Measurements from ENCODE around the gene ZFR. TPM values are rescaled to one million over a fixed set of nuclear protein-coding genes. Genes with fewer than 3 reads are reported as not detected.

Gene ZFR
- total RNA-seq, 1 experiment from 2014 or later, result 85.1 TPM

DNA sequence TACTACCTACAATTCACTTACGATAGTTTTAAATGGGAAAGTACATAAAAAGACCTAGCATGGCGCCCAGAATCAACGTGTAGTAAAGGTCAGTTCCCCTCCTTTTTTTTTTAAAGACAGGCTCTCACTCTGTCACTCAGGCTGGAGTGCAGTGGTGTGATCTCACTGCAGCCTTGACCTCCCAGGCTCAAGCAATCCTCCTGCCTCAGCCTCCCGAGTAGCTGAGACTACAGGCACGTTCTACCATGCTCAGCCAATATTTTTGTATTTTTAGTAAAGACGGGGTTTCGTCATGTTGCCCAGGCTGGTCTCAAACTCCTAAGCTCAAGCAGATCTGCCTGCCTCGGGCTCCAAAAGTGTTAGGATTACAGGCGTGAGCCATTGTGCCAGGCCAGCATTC lies 91.1 kb downstream of the ZFR start:
- Histone ChIP-seq H3K4me2 (ENCODE audit: low read length) (no peak overlapping the region), H3K27me3 (ENCODE audit: low read length) (no peaks in the 10 kb centered on the region), H3K9me3 (ENCODE audit: low read length) (no peaks in the 10 kb centered on the region), H3K27ac (ENCODE audit: low read length) (no peak overlapping the region), H3K36me3 (ENCODE audit: low read depth, low read length) (peaks cover 21% of the 10 kb centered on the region), H3K4me1 (ENCODE audit: insufficient read depth, low read length) (no peaks in the 10 kb centered on the region), H3K4me3 (ENCODE audit: low read length) (no peak overlapping the region), H4K20me1 (ENCODE audit: low read length) (no peaks in the 10 kb centered on the region), H3K9me2 (replicated peaks; ENCODE audit: low read length) (no peaks in the 10 kb centered on the region), H2AFZ (ENCODE audit: low read length) (no peak overlapping the region), H3K9ac (ENCODE audit: low read length) (no peak overlapping the region), H3K79me2 (ENCODE audit: low read length) (no peaks in the 10 kb centered on the region), H3F3A (ENCODE audit: low read length, unreplicated experiment) (no peaks in the 10 kb centered on the region)
- DNase-seq (no peak), ATAC-seq (no peak)
- TF ChIP-seq EZH2 (IDR thresholded peaks at IDR 0.05; ENCODE audit: low read length, unreplicated experiment) (no peak), EZH2phosphoT487 (IDR thresholded peaks at IDR 0.05; ENCODE audit: borderline replicate concordance, low read length) (no peak)
- TF ChIP-seq, protein P1, sequence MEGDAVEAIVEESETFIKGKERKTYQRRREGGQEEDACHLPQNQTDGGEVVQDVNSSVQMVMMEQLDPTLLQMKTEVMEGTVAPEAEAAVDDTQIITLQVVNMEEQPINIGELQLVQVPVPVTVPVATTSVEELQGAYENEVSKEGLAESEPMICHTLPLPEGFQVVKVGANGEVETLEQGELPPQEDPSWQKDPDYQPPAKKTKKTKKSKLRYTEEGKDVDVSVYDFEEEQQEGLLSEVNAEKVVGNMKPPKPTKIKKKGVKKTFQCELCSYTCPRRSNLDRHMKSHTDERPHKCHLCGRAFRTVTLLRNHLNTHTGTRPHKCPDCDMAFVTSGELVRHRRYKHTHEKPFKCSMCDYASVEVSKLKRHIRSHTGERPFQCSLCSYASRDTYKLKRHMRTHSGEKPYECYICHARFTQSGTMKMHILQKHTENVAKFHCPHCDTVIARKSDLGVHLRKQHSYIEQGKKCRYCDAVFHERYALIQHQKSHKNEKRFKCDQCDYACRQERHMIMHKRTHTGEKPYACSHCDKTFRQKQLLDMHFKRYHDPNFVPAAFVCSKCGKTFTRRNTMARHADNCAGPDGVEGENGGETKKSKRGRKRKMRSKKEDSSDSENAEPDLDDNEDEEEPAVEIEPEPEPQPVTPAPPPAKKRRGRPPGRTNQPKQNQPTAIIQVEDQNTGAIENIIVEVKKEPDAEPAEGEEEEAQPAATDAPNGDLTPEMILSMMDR (conservative IDR thresholded peaks at IDR 0.05; ENCODE audit: low read depth, low read length), result no peak
- BruUV-seq (replicated peaks), result no TSS peak
- intact Hi-C loops (cut with micrococcal nuclease), result no loop called here
- ChIA-PET CTCF (no interaction called here), POLR2A (ENCODE audit: unreplicated experiment) (no interaction called here)

DNA sequence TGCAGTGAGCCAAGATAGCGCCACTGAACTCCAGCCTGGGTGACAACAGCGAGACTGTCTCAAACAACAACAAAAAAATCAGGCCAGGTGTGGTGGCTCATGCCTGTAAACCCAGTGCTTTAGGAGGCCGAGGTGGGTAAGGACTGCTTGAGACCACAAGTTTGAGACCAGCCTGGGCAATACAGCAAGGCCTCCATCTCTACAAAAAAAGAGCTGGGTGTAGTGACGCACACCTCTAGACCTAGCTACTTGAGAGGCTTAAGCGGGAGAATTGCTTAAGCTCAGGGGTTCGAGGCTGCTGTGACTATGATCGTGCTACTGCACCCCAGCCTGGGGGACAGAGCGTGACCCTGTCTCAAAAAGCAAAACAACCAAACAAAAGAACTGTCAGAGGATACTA lies 91.9 kb downstream of the ZFR start:
- Histone ChIP-seq H2AFZ (ENCODE audit: low read length) (no peak overlapping the region), H3K4me3 (ENCODE audit: low read length) (no peak overlapping the region), H3K27ac (ENCODE audit: low read length) (no peak overlapping the region), H3K36me3 (ENCODE audit: low read depth, low read length) (peaks cover 19% of the 10 kb centered on the region), H3K9me3 (ENCODE audit: low read length) (no peaks in the 10 kb centered on the region), H3K79me2 (ENCODE audit: low read length) (no peaks in the 10 kb centered on the region), H3K4me2 (ENCODE audit: low read length) (no peak overlapping the region), H3K9me2 (replicated peaks; ENCODE audit: low read length) (no peaks in the 10 kb centered on the region), H3K4me1 (ENCODE audit: insufficient read depth, low read length) (no peaks in the 10 kb centered on the region), H4K20me1 (ENCODE audit: low read length) (no peaks in the 10 kb centered on the region), H3K9ac (ENCODE audit: low read length) (no peak overlapping the region), H3F3A (ENCODE audit: low read length, unreplicated experiment) (no peaks in the 10 kb centered on the region), H3K27me3 (ENCODE audit: low read length) (no peaks in the 10 kb centered on the region)
- DNase-seq (no peak), ATAC-seq (no peak)
- intact Hi-C loops (cut with micrococcal nuclease), result no loop called here
- ChIA-PET POLR2A (ENCODE audit: unreplicated experiment) (no interaction called here), CTCF (no interaction called here)
- TF ChIP-seq, protein P1 (conservative IDR thresholded peaks at IDR 0.05; ENCODE audit: low read depth, low read length), result no peak
- TF ChIP-seq EZH2 (IDR thresholded peaks at IDR 0.05; ENCODE audit: low read length, unreplicated experiment) (no peak), EZH2phosphoT487 (IDR thresholded peaks at IDR 0.05; ENCODE audit: borderline replicate concordance, low read length) (no peak)
- no TSS peak for BruUV-seq (replicated peaks)

GRCh38 chr5:32346869-32347268 lies 97.7 kb downstream of the ZFR start:
- Histone ChIP-seq H3K4me2 (ENCODE audit: low read length) (no peak overlapping the region), H3K4me3 (ENCODE audit: low read length) (no peak overlapping the region), H4K20me1 (ENCODE audit: low read length) (no peaks in the 10 kb centered on the region), H3K9me3 (ENCODE audit: low read length) (peaks cover 9% of the 10 kb centered on the region), H3K9me2 (replicated peaks; ENCODE audit: low read length) (no peaks in the 10 kb centered on the region), H3K79me2 (ENCODE audit: low read length) (no peaks in the 10 kb centered on the region), H2AFZ (ENCODE audit: low read length) (no peak overlapping the region), H3K4me1 (ENCODE audit: insufficient read depth, low read length) (no peaks in the 10 kb centered on the region), H3K9ac (ENCODE audit: low read length) (no peak overlapping the region), H3K36me3 (ENCODE audit: low read depth, low read length) (no peaks in the 10 kb centered on the region; the same call in 1 of the 2 replicates), H3K27ac (ENCODE audit: low read length) (no peak overlapping the region), H3K27me3 (ENCODE audit: low read length) (no peaks in the 10 kb centered on the region), H3F3A (ENCODE audit: low read length, unreplicated experiment) (no peaks in the 10 kb centered on the region)
- ATAC-seq, result no peak
- BruUV-seq (replicated peaks), result no TSS peak
- peak; percentile 18 for DNase-seq
- POLR2A ChIA-PET (ENCODE audit: unreplicated experiment), result no interaction called here
- TF ChIP-seq EZH2phosphoT487 (IDR thresholded peaks at IDR 0.05; ENCODE audit: borderline replicate concordance, low read length), result no peak
- TF ChIP-seq EZH2 (IDR thresholded peaks at IDR 0.05; ENCODE audit: low read length, unreplicated experiment), result no peak
- TF ChIP-seq, protein P1 (conservative IDR thresholded peaks at IDR 0.05; ENCODE audit: low read depth, low read length), result no peak
- CTCF ChIA-PET, result no interaction called here
- intact Hi-C loops (cut with micrococcal nuclease), result no loop called here
